SK-N-SH (cell line): Measurements from ENCODE around the gene PRF1. TPM values are rescaled to one million over a fixed set of nuclear protein-coding genes. Genes with fewer than 3 reads are reported as not detected.

Source experiments
- CTCF ChIA-PET: fragments of 300-600, 350-600 bp; formaldehyde crosslinking; extraction: SDS; loops from one replicate; lab custom pipeline; 2021; lab: Yijun Ruan, JAX
- POLR2A ChIA-PET: fragments of 350-600 bp; sonication (Branson Sonifier 250); formaldehyde crosslinking; extraction: SDS; loops from one replicate; lab custom pipeline; 2020; ENCODE audit warnings: antibody characterized with exemption, inconsistent platforms; lab: Yijun Ruan, JAX
- DNase-seq: peaks from one replicate; pipeline ENCODE4 v3.0.0; 2012
- H2AFZ ChIP-seq: fragments of 200-600 bp; sonication (generic); 2 replicates; pipeline ENCODE4 v1.8.1; 2016; ENCODE audit warnings: antibody characterized with exemption, mild to moderate bottlenecking, low read depth
- H3F3A ChIP-seq: fragments of 200-600 bp; sonication (generic); replicated peaks from 2 replicates; pipeline ENCODE3; 2016; ENCODE audit warnings: antibody characterized with exemption, mild to moderate bottlenecking; ENCODE audit not compliant: insufficient read depth
- H3K27ac ChIP-seq, 2 experiments: fragments of 200-500 bp in 1 of 2; fragments of 200-600 bp in 1 of 2; sonication (Bioruptor generic) in 1 of 2; sonication (generic), shearing (Covaris generic) in 1 of 2; 2 replicates each; pipeline versions ENCODE4 v1.5.1 to v1.6.1; 2014 to 2016; ENCODE audit warnings: low read depth in 2 of 2, inconsistent platforms in 1 of 2, low read length in 1 of 2, mild to moderate bottlenecking in 1 of 2, mixed read lengths in 1 of 2
- H3K27me3 ChIP-seq: fragments of 200-600 bp; sonication (generic), shearing (Covaris generic); 2 replicates; pipeline ENCODE4 v1.6.1; 2016; ENCODE audit warnings: mixed run types; ENCODE audit not compliant: insufficient read depth
- H3K36me3 ChIP-seq, 2 experiments: fragments of 200-500 bp in 1 of 2; fragments of 200-600 bp in 1 of 2; sonication (Bioruptor generic) in 1 of 2; sonication (generic) in 1 of 2; replicated peaks in 1 of 2; 2 replicates each; pipeline versions ENCODE3 to v1.5.1; 2014 to 2016; ENCODE audit warnings: low read length in 1 of 2, mild to moderate bottlenecking in 1 of 2; ENCODE audit not compliant: insufficient read depth in 2 of 2, control insufficient read depth in 1 of 2
- H3K4me1 ChIP-seq, 2 experiments: fragments of 200-500 bp in 1 of 2; fragments of 200-600 bp in 1 of 2; sonication (Bioruptor generic) in 1 of 2; sonication (generic), shearing (Covaris generic) in 1 of 2; 2 replicates each; pipeline versions ENCODE4 v1.5.1 to v1.6.1; 2014 to 2016; ENCODE audit warnings: low read depth in 1 of 2, low read length in 1 of 2, mixed run types in 1 of 2; ENCODE audit not compliant: insufficient read depth in 2 of 2, control insufficient read depth in 1 of 2
- H3K4me2 ChIP-seq: fragments of 200-600 bp; sonication (generic), shearing (Covaris generic); 2 replicates; pipeline ENCODE4 v1.6.1; 2017; ENCODE audit warnings: mixed run types
- H3K4me3 ChIP-seq, 2 experiments: fragments of 200-500 bp in 1 of 2; fragments of 200-600 bp in 1 of 2; sonication (Bioruptor generic) in 1 of 2; sonication (generic), shearing (Covaris generic) in 1 of 2; 2 replicates each; pipeline versions ENCODE4 v1.5.1 to v1.8.1; 2014 to 2016; ENCODE audit warnings: low read depth in 2 of 2, inconsistent platforms in 1 of 2, low read length in 1 of 2, mild to moderate bottlenecking in 1 of 2, mixed read lengths in 1 of 2, moderate library complexity in 1 of 2
- H3K79me2 ChIP-seq: fragments of 200-600 bp; sonication (generic); 2 replicates; pipeline ENCODE4 v1.8.1; 2017; ENCODE audit warnings: mild to moderate bottlenecking; ENCODE audit not compliant: insufficient read depth
- H3K9ac ChIP-seq: fragments of 200-600 bp; sonication (generic); 2 replicates; pipeline ENCODE4 v1.6.1; 2017; ENCODE audit warnings: mixed run types
- H3K9me2 ChIP-seq: fragments of 200-600 bp; sonication (generic); 2 replicates; pipeline ENCODE4 v1.6.1; 2017; ENCODE audit warnings: mixed run types
- H3K9me3 ChIP-seq: fragments of 200-600 bp; sonication (generic); 2 replicates; pipeline ENCODE4 v1.6.1; 2017; ENCODE audit warnings: mixed run types, mild to moderate bottlenecking, moderate library complexity
- H4K20me1 ChIP-seq: fragments of 200-600 bp; sonication (generic); 2 replicates; pipeline ENCODE4 v1.6.1; 2017; ENCODE audit warnings: mild to moderate bottlenecking, mixed run types; ENCODE audit not compliant: insufficient read depth
- ELF1 ChIP-seq: IDR thresholded peaks from 2 replicates; pipeline ENCODE4 v1.4.0; 2012
- EP300 ChIP-seq, 2 experiments: IDR thresholded peaks; 2 replicates each; pipeline versions ENCODE4 v1.4.0 to v1.6.1; 2012; ENCODE audit warnings: borderline replicate concordance in 1 of 2, low read depth in 1 of 2, low read length in 1 of 2
- EZH2phosphoT487 ChIP-seq: fragments of 200-600 bp; sonication (generic); IDR thresholded peaks from 2 replicates; pipeline ENCODE4 v1.6.1; 2017; ENCODE audit warnings: low read depth, mixed run types, mild to moderate bottlenecking, antibody characterized with exemption, moderate library complexity, borderline replicate concordance
- JUND ChIP-seq: IDR thresholded peaks from 2 replicates; pipeline ENCODE4 v1.4.0; 2012
- MXI1 ChIP-seq: IDR thresholded peaks from 2 replicates; pipeline ENCODE4 v1.6.1; 2012; ENCODE audit warnings: mild to moderate bottlenecking, low read depth, low read length, improper control_type of control experiment
- POLR2AphosphoS5 ChIP-seq: IDR thresholded peaks from 2 replicates; pipeline ENCODE4 v1.6.1; 2012; ENCODE audit warnings: low read depth, low read length
- RCOR1 ChIP-seq: fragments of 150-350 bp; IDR thresholded peaks from 2 replicates; pipeline ENCODE4 v1.6.1; 2017; ENCODE audit warnings: antibody characterized with exemption, low read length
- RFX5 ChIP-seq: IDR thresholded peaks from 2 replicates; pipeline ENCODE4 v1.6.1; 2012; ENCODE audit warnings: mild to moderate bottlenecking, improper control_type of control experiment, low read length
- RXRA ChIP-seq: IDR thresholded peaks from 2 replicates; pipeline ENCODE4 v1.4.0; 2012; ENCODE audit warnings: low read depth, mild to moderate bottlenecking, borderline replicate concordance
- SIN3A ChIP-seq: IDR thresholded peaks from 2 replicates; pipeline ENCODE4 v1.6.1; 2012; ENCODE audit warnings: low read depth, mild to moderate bottlenecking, low read length, moderate library complexity, borderline replicate concordance
- WGBS: methylation state at CpG from one replicate; pipeline ENCODE4 v1.1.6; 2017; ENCODE audit warnings: low lambda C conversion rate; 5-methylcytosine and 5-hydroxymethylcytosine counted together
- polyA plus RNA-seq, 3 experiments: library from polyadenylated mRNA; depleted of rRNA; stranded (reverse); fragments of >200 nt; gene quantifications; 2 replicates each; pipeline ENCODE4 v1.2.3, GENCODE V29; 2012
- TF ChIP-seq, protein P1 (sequence below): IDR thresholded peaks from 2 replicates; pipeline ENCODE4; 2012
- TF ChIP-seq, protein P2 (sequence below): fragments of 200-600 bp; sonication (generic); IDR thresholded peaks from 2 replicates; pipeline ENCODE4 v1.6.1; 2017; ENCODE audit warnings: antibody characterized with exemption, mild to moderate bottlenecking, moderate library complexity
- TF ChIP-seq, protein P3 (sequence below): IDR thresholded peaks from 2 replicates; pipeline ENCODE4 v1.4.0; 2012; ENCODE audit warnings: low read depth
- TF ChIP-seq, protein P4 (sequence below): IDR thresholded peaks from 2 replicates; pipeline ENCODE4 v1.6.1; 2012; ENCODE audit warnings: mild to moderate bottlenecking, low read depth, low read length, moderate library complexity

PRF1 gene
- polyA plus RNA-seq, 1 of the 3 experiments (the other 2 are of a cell fraction) = not detected

DNA sequence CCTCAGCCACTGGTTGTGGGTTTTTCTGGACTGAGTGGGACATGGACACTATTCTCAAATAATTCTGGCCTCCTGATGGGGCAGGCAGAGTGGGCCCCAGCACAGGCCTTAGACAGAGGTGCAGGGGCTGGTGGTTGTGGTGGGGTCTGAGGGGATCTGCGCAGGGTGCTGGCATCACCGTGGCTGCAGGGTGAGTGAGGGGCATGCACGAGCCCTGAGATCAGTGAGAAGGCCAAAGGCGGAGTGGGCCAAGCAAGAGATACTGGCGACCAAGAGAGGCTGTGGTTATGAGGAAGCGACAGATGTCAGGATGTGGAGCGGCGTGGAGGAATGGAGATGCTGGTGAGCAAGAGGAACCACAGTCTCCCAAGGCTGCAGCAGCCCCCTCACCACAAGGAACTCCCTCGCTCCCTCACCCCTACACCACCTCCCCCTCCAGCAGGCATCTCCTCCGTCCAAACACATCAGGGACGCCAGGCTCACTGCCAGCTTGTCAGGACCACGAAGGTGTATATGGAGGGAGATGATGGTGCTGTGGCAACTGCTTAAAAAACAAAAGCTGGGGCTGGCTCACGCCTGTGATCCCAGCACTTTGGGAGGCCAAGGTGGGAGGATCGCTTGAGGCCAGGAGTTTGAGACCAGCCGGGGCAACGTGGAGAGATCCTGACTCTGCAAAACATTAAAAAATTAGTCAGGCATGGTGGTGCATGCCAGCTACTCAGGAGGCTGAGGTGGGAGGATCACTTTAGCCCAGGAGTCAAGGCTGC, 9.6 kb downstream of the PRF1 start:
- H3F3A ChIP-seq = no peaks in the 10 kb centered on the region
- no peaks in the 10 kb centered on the region for H3K36me3 ChIP-seq
- no peak overlapping the region for H3K27ac ChIP-seq
- ChIA-PET CTCF (interaction anchor here (1.1 kb wide), 1 partner anchor 26 kb away, joined by 3 read pairs; no protein-coding TSS in a partner anchor), POLR2A (interaction anchor here (0.6 kb wide), 2 partner anchors 62 to 624 kb away, joined by 4 to 5 read pairs; no protein-coding TSS in a partner anchor)
- no peaks in the 10 kb centered on the region for H3K79me2 ChIP-seq
- H3K4me1 ChIP-seq = peaks cover 0 to 14% of the 10 kb centered on the region in 2 experiments; a peak in 1 of 4 replicates
- no peak for DNase-seq
- no peak overlapping the region for H3K9ac ChIP-seq
- H3K4me2 ChIP-seq = no peak overlapping the region
- H4K20me1 ChIP-seq = no peaks in the 10 kb centered on the region
- no peaks in the 10 kb centered on the region for H3K9me3 ChIP-seq
- 54% methylated on average over 16 of the region's 16 CpGs for WGBS
- H3K27me3 ChIP-seq = peaks cover 19% of the 10 kb centered on the region
- H2AFZ ChIP-seq = no peak overlapping the region
- TF ChIP-seq EZH2phosphoT487 (no peak), RCOR1 (no peak), RFX5 (no peak), EP300 (IDR thresholded peaks at IDR 0.05; ENCODE audit: borderline replicate concordance in 1 of 2, low read depth in 1 of 2, low read length in 1 of 2) (no peak), RXRA (no peak), POLR2AphosphoS5 (no peak), JUND (no peak), ELF1 (no peak), MXI1 (no peak), SIN3A (no peak)
- TF ChIP-seq, protein P1, sequence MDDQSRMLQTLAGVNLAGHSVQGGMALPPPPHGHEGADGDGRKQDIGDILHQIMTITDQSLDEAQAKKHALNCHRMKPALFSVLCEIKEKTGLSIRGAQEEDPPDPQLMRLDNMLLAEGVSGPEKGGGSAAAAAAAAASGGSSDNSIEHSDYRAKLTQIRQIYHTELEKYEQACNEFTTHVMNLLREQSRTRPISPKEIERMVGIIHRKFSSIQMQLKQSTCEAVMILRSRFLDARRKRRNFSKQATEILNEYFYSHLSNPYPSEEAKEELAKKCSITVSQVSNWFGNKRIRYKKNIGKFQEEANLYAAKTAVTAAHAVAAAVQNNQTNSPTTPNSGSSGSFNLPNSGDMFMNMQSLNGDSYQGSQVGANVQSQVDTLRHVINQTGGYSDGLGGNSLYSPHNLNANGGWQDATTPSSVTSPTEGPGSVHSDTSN = no peak
- TF ChIP-seq, protein P2, sequence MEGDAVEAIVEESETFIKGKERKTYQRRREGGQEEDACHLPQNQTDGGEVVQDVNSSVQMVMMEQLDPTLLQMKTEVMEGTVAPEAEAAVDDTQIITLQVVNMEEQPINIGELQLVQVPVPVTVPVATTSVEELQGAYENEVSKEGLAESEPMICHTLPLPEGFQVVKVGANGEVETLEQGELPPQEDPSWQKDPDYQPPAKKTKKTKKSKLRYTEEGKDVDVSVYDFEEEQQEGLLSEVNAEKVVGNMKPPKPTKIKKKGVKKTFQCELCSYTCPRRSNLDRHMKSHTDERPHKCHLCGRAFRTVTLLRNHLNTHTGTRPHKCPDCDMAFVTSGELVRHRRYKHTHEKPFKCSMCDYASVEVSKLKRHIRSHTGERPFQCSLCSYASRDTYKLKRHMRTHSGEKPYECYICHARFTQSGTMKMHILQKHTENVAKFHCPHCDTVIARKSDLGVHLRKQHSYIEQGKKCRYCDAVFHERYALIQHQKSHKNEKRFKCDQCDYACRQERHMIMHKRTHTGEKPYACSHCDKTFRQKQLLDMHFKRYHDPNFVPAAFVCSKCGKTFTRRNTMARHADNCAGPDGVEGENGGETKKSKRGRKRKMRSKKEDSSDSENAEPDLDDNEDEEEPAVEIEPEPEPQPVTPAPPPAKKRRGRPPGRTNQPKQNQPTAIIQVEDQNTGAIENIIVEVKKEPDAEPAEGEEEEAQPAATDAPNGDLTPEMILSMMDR = no peak
- TF ChIP-seq, protein P3, sequence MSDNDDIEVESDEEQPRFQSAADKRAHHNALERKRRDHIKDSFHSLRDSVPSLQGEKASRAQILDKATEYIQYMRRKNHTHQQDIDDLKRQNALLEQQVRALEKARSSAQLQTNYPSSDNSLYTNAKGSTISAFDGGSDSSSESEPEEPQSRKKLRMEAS = no peak
- TF ChIP-seq, protein P4, sequence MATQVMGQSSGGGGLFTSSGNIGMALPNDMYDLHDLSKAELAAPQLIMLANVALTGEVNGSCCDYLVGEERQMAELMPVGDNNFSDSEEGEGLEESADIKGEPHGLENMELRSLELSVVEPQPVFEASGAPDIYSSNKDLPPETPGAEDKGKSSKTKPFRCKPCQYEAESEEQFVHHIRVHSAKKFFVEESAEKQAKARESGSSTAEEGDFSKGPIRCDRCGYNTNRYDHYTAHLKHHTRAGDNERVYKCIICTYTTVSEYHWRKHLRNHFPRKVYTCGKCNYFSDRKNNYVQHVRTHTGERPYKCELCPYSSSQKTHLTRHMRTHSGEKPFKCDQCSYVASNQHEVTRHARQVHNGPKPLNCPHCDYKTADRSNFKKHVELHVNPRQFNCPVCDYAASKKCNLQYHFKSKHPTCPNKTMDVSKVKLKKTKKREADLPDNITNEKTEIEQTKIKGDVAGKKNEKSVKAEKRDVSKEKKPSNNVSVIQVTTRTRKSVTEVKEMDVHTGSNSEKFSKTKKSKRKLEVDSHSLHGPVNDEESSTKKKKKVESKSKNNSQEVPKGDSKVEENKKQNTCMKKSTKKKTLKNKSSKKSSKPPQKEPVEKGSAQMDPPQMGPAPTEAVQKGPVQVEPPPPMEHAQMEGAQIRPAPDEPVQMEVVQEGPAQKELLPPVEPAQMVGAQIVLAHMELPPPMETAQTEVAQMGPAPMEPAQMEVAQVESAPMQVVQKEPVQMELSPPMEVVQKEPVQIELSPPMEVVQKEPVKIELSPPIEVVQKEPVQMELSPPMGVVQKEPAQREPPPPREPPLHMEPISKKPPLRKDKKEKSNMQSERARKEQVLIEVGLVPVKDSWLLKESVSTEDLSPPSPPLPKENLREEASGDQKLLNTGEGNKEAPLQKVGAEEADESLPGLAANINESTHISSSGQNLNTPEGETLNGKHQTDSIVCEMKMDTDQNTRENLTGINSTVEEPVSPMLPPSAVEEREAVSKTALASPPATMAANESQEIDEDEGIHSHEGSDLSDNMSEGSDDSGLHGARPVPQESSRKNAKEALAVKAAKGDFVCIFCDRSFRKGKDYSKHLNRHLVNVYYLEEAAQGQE = no peak
- TF ChIP-seq, all 33 proteins: peak for 0
- Histone ChIP-seq H3K9me2 (no peaks in the 10 kb centered on the region), H3K4me3 (no peak overlapping the region)
